ENCODE measurements around the gene HINT2. TPM values are rescaled to one million over a fixed set of nuclear protein-coding genes. Genes with fewer than 3 reads are reported as not detected.
A peak's percentile ranks its signal among the peaks of the same experiment; 100 is the strongest.

Gene HINT2
- total RNA-seq, 1 donor from 2014 or later = 48.1 TPM

DNA sequence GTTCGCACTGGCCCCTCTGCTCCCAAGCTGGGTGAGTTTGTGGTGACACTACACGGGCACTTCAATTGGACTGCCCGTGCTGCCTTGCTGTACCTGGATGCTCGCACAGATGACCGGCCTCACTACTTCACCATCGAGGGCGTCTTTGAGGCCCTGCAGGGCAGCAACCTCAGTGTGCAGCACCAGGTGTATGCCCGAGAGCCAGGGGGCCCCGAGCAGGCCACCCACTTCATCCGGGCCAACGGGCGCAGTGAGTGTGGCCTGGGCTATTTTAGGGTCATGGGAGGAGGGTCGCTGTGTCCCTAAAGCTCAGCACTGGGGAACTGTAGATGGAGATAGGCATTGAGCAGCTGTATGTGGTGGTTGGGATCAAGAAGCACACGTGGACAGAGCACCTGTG is 22.0 kb downstream of the HINT2 start:
- peak overlapping the region; percentile 97 for H3K27ac Mint-ChIP-seq (ENCODE audit: unreplicated experiment)
- no peak for DNase-seq
- TF ChIP-seq, protein P1, sequence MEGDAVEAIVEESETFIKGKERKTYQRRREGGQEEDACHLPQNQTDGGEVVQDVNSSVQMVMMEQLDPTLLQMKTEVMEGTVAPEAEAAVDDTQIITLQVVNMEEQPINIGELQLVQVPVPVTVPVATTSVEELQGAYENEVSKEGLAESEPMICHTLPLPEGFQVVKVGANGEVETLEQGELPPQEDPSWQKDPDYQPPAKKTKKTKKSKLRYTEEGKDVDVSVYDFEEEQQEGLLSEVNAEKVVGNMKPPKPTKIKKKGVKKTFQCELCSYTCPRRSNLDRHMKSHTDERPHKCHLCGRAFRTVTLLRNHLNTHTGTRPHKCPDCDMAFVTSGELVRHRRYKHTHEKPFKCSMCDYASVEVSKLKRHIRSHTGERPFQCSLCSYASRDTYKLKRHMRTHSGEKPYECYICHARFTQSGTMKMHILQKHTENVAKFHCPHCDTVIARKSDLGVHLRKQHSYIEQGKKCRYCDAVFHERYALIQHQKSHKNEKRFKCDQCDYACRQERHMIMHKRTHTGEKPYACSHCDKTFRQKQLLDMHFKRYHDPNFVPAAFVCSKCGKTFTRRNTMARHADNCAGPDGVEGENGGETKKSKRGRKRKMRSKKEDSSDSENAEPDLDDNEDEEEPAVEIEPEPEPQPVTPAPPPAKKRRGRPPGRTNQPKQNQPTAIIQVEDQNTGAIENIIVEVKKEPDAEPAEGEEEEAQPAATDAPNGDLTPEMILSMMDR (IDR thresholded peaks at IDR 0.05; ENCODE audit: partially characterized antibody, unreplicated experiment) = no peak
- H3K4me1 Mint-ChIP-seq (ENCODE audit: low read depth, unreplicated experiment) = peaks cover 43% of the 10 kb centered on the region
- peak overlapping the region; percentile 92 for H3K4me3 Mint-ChIP-seq (ENCODE audit: unreplicated experiment)
- peaks cover 9% of the 10 kb centered on the region for H3K36me3 Mint-ChIP-seq (ENCODE audit: unreplicated experiment)
- H3K9me3 Mint-ChIP-seq (ENCODE audit: unreplicated experiment) = peaks cover 31% of the 10 kb centered on the region
- peaks cover 29% of the 10 kb centered on the region for H3K27me3 Mint-ChIP-seq (ENCODE audit: unreplicated experiment)

DNA sequence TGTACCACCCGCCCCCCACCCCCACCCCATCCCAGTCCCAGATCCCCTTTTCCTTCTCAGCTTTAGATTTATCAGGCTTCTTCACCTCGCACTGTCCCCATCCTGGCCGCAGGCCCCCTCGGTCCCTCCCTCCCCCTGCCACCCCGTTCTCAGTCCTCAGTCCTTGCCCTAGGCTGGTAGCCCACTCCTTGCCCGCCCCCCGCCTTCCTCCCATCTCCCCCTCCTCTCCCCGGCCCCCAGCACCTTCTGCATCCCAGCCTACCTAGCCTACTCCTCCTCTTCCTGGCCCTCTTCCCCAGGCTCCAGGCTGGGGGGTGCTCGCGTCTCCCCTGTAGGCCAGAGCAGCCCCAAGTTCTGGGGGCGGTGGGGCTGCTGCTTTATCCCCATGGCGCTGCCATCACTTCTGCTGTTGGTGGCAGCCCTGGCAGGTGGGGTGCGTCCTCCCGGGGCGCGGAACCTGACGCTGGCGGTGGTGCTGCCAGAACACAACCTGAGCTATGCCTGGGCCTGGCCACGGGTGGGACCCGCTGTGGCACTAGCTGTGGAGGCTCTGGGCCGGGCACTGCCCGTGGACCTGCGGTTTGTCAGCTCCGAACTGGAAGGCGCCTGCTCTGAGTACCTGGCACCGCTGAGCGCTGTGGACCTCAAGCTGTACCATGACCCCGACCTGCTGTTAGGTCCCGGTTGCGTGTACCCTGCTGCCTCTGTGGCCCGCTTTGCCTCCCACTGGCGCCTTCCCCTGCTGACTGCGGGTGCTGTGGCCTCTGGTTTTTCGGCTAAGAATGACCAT is 22.6 kb downstream of the HINT2 start:
- H3K4me3 Mint-ChIP-seq (ENCODE audit: unreplicated experiment) = peak overlapping the region; percentile 92
- peaks cover 9% of the 10 kb centered on the region for H3K36me3 Mint-ChIP-seq (ENCODE audit: unreplicated experiment)
- H3K27me3 Mint-ChIP-seq (ENCODE audit: unreplicated experiment) = peaks cover 29% of the 10 kb centered on the region
- peak; percentile 43 for DNase-seq
- H3K4me1 Mint-ChIP-seq (ENCODE audit: low read depth, unreplicated experiment) = peaks cover 41% of the 10 kb centered on the region
- TF ChIP-seq, protein P1 (IDR thresholded peaks at IDR 0.05; ENCODE audit: partially characterized antibody, unreplicated experiment) = no peak
- H3K27ac Mint-ChIP-seq (ENCODE audit: unreplicated experiment) = peak overlapping the region; percentile 97
- peaks cover 29% of the 10 kb centered on the region for H3K9me3 Mint-ChIP-seq (ENCODE audit: unreplicated experiment)

DNA sequence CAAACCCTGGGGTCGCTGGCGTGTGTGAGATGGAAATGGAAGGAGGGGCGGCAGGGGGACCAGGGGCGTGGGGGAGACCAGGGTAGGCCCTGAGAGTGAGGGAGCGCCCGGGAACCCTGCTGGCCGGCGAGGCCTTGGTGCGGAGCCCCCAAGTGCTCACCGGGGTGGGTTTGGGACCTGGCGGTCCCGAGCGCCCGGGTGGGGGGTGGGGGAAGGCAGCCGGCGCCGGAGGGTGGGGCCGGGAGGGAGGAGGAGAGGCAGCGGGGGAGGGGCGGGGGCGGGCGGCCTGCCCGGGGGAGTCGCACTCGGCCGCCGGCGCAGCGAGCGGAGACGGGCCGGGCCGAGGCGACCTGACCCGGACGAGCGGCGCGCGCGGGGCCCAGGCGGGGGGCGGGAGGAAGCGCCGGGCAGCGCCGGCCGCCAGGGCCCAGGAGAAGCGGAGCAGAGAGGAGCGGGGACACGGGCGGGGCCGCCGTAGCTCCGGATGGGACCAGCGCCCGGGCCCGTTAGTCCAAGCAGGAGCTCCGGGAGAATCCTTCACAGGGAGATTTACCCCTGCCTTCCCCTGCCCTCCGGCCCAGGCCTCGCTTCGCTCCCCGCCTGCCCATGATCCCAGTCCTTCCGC is 23.4 kb downstream of the HINT2 start, which contains the start of gene NPR2:
Gene NPR2, plus strand, starts transcription at position 295 of the 625 bp plus-strand sequence. CDS start 818 bp downstream, outside the sequence.
- Mint-ChIP-seq H3K4me1 (ENCODE audit: low read depth, unreplicated experiment) (peaks cover 35% of the 10 kb centered on the region), H3K9me3 (ENCODE audit: unreplicated experiment) (peaks cover 27% of the 10 kb centered on the region), H3K36me3 (ENCODE audit: unreplicated experiment) (peaks cover 9% of the 10 kb centered on the region), H3K27ac (ENCODE audit: unreplicated experiment) (peak within 1 kb of the TSS; percentile 100), H3K27me3 (ENCODE audit: unreplicated experiment) (peaks cover 27% of the 10 kb centered on the region), H3K4me3 (ENCODE audit: unreplicated experiment) (peak within 1 kb of the TSS; percentile 92)
- TF ChIP-seq, protein P1 (IDR thresholded peaks at IDR 0.05; ENCODE audit: partially characterized antibody, unreplicated experiment) = no peak
- DNase-seq = peak; percentile 64

DNA sequence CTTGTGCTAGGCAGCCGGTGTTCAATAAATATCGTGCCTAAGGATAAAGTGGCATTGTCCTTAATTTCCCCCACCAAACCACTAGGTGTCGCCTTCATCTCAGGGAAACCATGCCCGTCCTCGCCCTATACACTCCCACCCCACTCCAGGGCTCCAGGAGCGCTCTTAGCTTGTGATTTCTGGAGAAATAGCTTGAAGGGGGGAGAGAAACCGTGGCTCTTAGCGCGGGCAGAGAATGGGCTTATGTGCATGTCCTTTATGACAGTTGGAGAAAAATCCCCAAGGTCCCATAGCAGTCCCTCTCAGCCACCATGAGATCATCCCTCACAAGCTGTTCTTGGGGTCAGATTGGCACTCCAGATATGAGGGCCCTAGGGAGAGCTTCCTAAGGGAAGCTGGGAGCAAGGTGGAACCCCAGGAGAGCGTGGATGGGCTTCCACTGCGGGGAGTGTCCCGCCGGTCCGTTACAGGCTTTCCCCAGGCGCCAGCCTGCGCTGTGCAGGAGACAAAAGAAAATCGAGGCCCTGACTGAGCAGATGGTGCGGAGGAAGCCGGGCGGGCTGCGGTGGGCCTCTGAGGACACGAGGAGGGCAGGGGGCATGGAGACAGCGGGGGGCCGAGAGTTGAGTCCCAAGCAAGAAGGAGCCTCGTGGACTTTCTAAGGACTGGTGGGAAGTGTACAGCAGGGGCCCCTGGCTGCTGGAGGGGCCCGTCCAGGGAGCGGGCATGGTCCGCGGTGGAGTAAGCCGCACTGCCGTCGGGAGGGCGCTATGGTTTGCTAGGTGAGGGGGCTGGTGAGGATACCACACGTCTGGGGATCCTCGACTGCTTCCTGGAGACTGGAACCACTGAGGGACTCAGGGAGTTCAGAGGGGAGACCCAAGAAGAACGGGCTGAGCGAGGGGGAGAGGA is 24.2 kb downstream of the HINT2 start:
- H3K4me3 Mint-ChIP-seq (ENCODE audit: unreplicated experiment) = peak overlapping the region; percentile 91
- DNase-seq = peak; percentile 81
- TF ChIP-seq, protein P1 (IDR thresholded peaks at IDR 0.05; ENCODE audit: partially characterized antibody, unreplicated experiment) = peak; percentile 89
- peaks cover 31% of the 10 kb centered on the region for H3K4me1 Mint-ChIP-seq (ENCODE audit: low read depth, unreplicated experiment)
- H3K36me3 Mint-ChIP-seq (ENCODE audit: unreplicated experiment) = peaks cover 7% of the 10 kb centered on the region
- H3K27me3 Mint-ChIP-seq (ENCODE audit: unreplicated experiment) = peaks cover 24% of the 10 kb centered on the region
- H3K27ac Mint-ChIP-seq (ENCODE audit: unreplicated experiment) = peak overlapping the region; percentile 100
- H3K9me3 Mint-ChIP-seq (ENCODE audit: unreplicated experiment) = peaks cover 27% of the 10 kb centered on the region

Data from glutamatergic neuron (in vitro differentiated cells).